Measurements from ENCODE around the gene CTTNBP2. TPM values are rescaled to one million over a fixed set of nuclear protein-coding genes. Genes with fewer than 3 reads are reported as not detected.

Gene CTTNBP2
- total and polyA plus RNA-seq, 12 donors, result 1.2 to 6.7 (median 3.9) TPM

GRCh38 chr7:117762055-117762454 is 111.2 kb downstream of the CTTNBP2 start:
- no peaks in the 10 kb centered on the region for H3K9me3 ChIP-seq (replicated peaks in 1 of 3)
- no peaks in the 10 kb centered on the region for H3K36me3 ChIP-seq (replicated peaks in 1 of 2)
- no peak for TF ChIP-seq CTCF (IDR thresholded peaks at IDR 0.05)
- TF ChIP-seq POLR2A (IDR thresholded peaks at IDR 0.05), result no peak
- H3K27me3 ChIP-seq, result no peaks in the 10 kb centered on the region
- no peak for DNase-seq
- WGBS, 4 donors, result 58 to 70% (median 64%) methylated on average over 3 of the region's 3 CpGs
- H3K4me3 ChIP-seq, result no peak overlapping the region
- intact Hi-C loops (cut with DNase I), result no loop called here
- H3K27ac ChIP-seq, result no peak overlapping the region
- no peaks in the 10 kb centered on the region for H3K4me1 ChIP-seq (replicated peaks in 1 of 2)

GRCh38 chr7:117759950-117760640 is 113.1 kb downstream of the CTTNBP2 start:
- intact Hi-C loops (cut with DNase I), result loop anchor here in 1 of 2 donors (10.0 kb wide), 1 partner anchor 335 kb away; no protein-coding TSS in a partner anchor
- no peak for TF ChIP-seq POLR2A (IDR thresholded peaks at IDR 0.05)
- TF ChIP-seq CTCF (IDR thresholded peaks at IDR 0.05), result no peak
- 69 to 80% (median 73%) methylated on average over 9 of the region's 9 CpGs for WGBS, 4 donors

GRCh38 chr7:117757440-117757839 is 115.8 kb downstream of the CTTNBP2 start:
- Histone ChIP-seq H3K27ac (no peak overlapping the region), H3K9me3 (replicated peaks in 1 of 3) (no peaks in the 10 kb centered on the region), H3K36me3 (replicated peaks in 1 of 2) (no peaks in the 10 kb centered on the region), H3K4me3 (no peak overlapping the region), H3K4me1 (replicated peaks in 1 of 2) (no peaks in the 10 kb centered on the region), H3K27me3 (no peaks in the 10 kb centered on the region)
- DNase-seq, result no peak
- intact Hi-C loops (cut with DNase I), result loop anchor here in 1 of 2 donors (10.0 kb wide), 1 partner anchor 337 kb away; no protein-coding TSS in a partner anchor
- TF ChIP-seq CTCF (IDR thresholded peaks at IDR 0.05) (no peak), POLR2A (IDR thresholded peaks at IDR 0.05) (no peak)
- WGBS, 4 donors, result 83 to 92% (median 91%) methylated on average over 4 of the region's 4 CpGs

More at GRCh38 chr7:117759950-117760640, 113.1 kb downstream of the CTTNBP2 start:
- no peak for DNase-seq
- Histone ChIP-seq H3K36me3 (replicated peaks in 1 of 2) (no peaks in the 10 kb centered on the region), H3K9me3 (replicated peaks in 1 of 3) (no peaks in the 10 kb centered on the region), H3K27ac (no peak overlapping the region), H3K27me3 (no peaks in the 10 kb centered on the region), H3K4me1 (replicated peaks in 1 of 2) (no peaks in the 10 kb centered on the region), H3K4me3 (no peak overlapping the region)

DNA sequence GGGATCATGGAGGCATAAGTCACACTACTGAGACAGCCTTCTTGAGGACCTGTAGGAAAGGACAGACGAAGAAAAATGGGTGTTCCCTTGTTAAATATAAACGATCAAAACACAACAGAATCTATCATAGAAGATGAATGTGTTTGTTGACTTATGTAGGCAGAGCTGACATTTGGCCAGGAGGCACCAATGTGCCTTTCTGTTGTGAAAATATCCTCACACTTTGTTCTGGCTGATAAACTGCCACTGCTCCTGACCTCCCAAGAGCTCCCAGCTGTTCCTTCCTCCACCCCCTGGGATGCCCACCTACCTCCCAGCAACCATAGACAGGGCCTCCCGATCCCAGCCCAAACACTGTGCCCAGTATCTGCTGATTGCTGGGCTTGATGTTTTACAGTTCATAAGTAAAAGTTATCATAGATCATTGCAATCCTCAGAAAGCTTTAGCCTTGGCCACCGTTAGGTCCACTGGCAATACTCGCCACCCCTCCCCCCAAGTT is 116.6 kb downstream of the CTTNBP2 start:
- no peak for DNase-seq
- TF ChIP-seq POLR2A (IDR thresholded peaks at IDR 0.05) (no peak), CTCF (IDR thresholded peaks at IDR 0.05) (no peak)
- H3K36me3 ChIP-seq (replicated peaks in 1 of 2), result no peaks in the 10 kb centered on the region
- H3K4me3 ChIP-seq, result no peak overlapping the region
- no peak overlapping the region for H3K27ac ChIP-seq
- H3K9me3 ChIP-seq (replicated peaks in 1 of 3), result no peaks in the 10 kb centered on the region
- no peaks in the 10 kb centered on the region for H3K27me3 ChIP-seq
- H3K4me1 ChIP-seq (replicated peaks in 1 of 2), result no peaks in the 10 kb centered on the region
- WGBS, 4 donors, result 58 to 70% (median 66%) methylated on average over 5 of the region's 5 CpGs
- intact Hi-C loops (cut with DNase I), result loop anchor here in 1 of 2 donors (10.0 kb wide), 1 partner anchor 338 kb away; no protein-coding TSS in a partner anchor

Measured in adrenal gland (tissue), 12 donors.